NCI-H187 (cell line): ENCODE measurements around the gene IWS1.
A peak's percentile ranks its signal among the peaks of the same experiment; 100 is the strongest.
"Not testable (repeated sequence)": the region's sequence is repeated elsewhere in the genome, so short reads cannot be mapped to it uniquely, and the experiment has no call there.

Source experiments
- DNase-seq, 2 experiments: peaks; one replicate each; lab custom pipeline; 2025; lab: John Stamatoyannopoulos, UW

The IWS1 gene

DNA sequence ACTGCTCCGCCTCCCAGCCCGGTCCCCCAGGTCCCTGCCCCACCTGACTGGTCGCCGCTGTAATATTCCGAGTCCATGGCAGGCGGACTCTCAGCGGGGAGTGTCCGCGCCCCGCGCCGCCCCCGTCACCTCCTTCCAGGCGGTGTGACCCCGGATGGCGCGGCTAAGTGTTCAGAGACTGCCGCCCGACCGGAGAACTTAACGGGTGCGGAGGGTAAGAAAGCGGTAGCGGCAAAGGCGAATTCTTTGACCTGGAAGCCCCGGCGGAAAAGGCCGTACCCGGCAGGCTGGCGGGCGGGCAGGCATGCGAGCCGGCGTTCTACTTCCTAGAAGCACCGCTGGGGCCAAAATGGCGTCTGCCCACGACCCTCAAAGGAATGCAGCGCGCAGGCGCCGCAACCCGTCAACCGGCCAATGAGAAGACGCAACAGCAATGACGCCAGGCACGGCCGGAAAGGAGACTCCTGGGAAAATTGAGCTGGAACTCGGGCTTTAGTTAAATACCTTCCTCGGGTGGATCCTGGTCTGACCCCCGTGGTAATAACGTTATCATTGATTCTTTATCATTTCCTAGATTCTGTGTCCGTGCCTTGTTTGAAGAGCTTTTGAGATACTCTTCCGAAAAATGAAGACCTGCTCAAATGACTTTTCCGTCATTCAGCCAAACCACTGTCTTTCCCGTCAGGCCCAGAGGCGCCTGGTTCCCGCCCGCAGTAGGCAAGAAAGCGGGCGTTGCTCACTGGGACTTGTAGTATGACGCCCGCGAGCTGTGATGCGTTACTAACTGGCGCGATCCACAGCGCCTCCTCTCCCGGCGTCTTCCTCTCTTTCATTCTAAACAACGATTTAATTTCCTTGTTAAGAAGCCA, at the start of gene IWS1:
Gene IWS1, minus strand, starts transcription at position 358 of the 869 bp plus-strand sequence. Its CDS starts 281 bp downstream, at position 77.
- DNase-seq, result peak; percentile 65 to 82

DNA sequence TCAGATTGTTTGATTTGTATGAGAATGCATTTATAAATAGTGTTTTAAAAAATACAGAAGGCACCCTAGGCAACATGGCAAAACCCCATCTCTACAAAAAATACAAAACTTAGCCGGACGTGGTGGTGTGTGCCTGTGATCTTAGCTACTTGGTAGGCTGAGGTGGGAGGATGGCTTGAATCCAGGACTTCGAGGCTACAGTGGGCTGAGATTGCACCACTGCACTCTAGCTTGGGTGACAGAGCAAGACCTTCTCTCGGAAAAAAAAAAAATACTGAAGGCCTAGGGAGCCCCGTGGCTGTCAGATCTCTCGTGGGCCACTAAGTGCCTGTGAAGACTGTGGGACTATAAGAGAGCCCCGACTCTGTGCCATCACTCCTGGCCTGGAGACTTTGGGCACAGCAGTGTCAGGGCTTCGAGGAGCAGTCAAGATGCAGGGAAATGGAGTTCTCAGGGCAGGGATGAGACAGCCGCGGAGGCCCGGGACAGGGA, 49.7 kb upstream of the IWS1 start:
- no peak for DNase-seq

DNA sequence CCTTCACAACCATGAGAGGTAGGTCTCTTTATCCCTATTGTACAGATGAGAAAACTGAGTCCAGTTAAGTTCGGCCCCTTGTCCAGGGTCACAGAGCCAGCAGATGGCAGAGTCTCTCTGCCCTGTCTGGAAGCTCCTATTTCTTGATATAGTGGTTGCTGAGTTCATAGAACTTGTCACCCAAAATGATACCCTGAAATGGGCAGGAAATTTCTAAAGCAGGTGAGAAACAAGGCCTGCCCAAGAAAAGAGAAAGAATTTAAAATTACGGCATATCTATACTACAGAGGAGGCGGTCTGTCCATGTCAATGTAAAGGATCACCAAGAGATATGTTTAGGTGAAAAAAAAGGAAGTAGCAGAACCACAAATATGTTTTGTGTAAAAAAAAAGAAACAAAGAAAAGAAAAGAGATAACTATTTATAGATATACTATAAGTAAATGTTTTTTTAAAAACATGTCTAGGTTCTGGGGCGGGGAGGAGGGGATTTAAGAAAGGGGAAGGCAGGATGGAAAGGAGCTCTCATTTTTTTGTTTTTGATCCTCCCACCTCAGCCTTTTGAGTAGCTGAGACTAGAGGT, 49.0 kb upstream of the IWS1 start:
- DNase-seq, result no peak

DNA sequence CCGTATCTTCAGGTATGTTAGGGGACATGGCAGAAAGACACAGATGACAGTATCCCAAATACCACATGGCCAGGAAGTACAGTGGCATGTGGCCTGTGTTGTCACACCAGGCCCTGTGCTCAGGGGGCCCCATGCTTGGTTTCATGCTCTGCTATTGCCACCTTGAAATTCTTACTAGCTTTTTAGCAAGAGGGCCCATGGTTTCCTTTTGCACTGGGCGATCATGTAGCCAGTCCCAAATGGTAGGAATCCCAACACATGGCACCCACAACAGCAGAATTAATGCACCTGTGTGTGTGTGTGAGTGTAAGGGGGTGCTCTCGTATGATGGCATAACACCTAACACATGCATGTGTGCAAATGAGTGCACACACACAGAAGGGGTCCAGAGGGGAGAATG, 48.4 kb upstream of the IWS1 start:
- DNase-seq, result no peak

DNA sequence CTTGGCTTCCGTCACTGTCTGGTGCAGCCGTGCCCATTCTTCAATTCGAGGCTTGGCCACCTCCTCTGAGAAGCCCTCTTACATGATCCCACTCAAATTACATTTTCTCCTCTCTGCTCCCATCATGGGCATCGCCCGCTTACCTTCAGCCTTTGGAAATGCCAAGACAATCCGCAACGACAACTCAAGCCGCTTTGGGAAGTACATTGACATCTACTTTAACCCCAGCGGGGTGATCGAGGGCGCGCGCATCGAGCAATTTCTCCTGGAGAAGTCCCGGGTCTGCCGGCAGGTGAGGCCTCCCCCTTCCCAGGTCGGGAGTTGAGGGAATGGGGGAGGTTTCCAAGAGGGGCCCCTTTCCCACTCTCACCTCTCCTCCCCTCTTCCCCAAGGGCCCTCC, 47.5 kb upstream of the IWS1 start:
- DNase-seq, result no peak

DNA sequence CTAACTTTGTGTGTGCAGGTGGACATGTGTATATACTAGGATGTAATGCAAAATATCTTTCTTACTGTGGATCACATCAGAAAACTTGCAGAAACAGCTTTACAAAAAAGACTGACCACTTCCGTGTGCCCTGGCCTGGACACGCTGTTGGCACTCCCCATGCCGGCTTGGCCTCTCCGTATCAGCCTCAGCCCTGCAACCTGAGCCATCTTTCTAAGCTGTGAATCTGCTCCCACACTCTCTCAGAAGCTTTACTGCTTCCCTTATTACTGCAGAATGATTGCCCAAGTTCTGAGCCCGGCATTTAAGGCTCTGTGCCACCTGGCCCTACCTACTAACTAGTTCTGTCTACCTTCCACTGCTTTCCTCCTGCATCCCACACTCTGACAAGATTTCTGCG, 47.0 kb upstream of the IWS1 start:
- no peak for DNase-seq

DNA sequence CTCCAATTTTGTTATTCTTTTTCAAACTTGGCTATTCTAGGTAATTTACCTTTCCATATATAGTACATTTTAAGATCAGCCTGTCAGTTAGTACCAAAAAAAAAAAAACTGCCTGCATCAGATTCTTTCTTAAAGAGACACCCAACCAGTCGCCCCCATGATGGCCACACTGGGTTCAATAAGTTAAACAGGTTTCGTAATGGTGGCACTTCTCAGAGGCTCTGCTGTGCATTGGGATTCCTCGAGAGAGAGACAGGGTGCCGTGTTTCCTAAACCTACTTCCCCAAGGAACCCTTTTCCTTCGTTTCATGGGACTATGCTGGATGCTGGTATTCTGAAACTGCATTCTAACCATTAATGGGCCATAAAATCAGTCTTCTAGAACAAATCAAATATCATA, 46.6 kb upstream of the IWS1 start:
- no peak for DNase-seq

DNA sequence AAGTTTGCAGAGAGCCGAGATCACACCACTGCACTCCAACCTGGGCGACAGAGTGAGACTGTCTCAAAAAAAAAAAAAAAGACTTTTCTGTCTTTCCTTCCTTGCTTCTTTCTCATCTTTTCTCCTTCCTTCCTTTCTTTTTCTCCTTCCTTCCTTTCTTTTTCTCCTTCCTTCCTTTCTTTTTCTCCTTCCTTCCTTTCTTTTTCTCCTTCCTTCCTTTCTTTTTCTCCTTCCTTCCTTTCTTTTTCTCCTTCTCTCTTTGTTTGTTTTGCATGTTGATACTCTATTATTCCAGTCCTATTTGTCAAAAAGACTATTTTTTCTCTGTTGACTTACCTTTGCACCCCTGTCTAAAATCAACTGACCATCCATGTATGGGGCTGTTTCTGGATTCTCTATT, 46.1 kb upstream of the IWS1 start:
- DNase-seq, result not testable (repeated sequence)

DNA sequence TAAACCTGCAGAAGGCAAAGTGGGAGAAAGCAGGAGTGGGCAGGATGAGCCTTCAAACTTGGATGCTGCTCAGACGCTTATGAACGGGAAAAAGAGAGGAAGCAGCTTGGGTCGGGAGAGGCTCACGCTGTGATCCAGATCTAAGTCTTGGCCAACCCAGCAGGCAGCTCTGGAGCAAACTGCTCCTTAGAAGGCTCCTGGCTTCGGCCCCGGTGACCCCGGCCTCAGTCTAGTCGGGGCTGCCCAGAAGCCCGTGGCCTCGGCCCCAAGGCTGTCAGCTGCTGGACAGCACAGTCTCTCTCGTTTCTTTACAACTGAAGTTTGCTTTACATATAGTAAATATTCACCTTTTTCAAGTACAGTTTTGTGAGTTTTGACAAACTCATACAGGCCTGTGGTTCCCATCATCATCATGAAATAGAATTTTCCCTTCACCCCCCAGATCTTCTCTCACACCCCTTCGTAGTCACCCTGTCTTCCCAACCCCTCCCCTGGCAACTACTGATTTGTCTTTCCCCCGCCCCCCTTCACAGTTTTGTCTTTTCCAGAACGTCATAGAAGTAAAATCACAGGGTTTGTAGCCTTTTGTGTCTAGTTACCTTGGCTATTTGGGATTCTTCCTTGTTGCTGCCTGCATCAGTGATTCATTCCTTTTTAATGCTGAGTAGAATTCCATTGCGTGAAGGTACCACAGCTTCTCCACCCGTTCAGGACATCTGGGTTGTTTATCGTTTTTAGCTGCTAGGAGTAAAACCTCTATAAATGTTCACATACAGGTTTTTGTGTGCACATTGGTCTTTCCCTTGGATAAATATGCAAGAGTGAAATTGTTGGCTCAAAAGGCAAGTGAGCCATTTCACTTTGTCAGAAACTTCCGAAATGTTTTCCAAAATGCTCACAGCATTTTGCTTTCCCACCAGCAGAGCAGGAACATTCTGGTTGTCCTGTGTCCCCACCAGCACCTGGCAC, 44.3 kb upstream of the IWS1 start:
- no peak for DNase-seq

DNA sequence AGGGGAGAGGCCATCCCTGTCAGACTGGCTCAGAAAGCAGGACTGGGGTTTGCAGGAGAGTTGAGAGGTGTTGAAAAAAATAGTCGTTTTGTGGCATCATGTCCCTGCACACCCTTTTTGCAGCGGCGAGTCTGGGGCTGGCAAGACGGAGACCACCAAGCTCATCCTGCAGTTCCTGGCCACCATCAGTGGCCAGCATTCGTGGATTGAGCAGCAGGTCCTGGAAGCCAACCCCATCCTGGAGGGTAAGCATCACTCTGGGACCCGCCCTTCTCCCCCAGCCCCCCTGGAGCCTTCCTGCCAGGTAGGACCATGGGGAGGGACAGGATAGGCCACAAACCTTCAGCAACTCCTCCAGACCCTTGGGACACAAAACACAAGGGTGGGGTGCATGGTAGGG, 43.4 kb upstream of the IWS1 start:
- no peak for DNase-seq

DNA sequence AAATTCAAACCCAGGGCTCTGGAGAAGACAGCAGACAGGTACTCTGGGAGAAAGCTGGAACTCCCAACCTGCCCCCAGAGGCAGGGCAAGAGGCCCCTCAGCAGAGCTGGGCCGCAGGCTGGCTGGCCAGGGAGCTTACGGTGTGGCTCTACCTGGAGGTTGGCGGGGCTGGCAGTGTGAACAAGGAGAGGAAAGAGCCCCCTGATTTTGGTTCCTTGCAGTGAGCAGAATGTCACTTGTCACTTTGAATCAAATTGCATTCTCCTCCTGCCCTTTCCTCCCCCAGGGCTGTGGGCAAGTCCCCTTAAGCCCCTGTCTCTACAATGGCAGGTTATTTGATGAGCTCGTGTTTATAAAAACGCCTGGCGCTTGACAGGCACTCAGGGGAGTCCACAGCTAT, 41.8 kb upstream of the IWS1 start:
- no peak for DNase-seq

DNA sequence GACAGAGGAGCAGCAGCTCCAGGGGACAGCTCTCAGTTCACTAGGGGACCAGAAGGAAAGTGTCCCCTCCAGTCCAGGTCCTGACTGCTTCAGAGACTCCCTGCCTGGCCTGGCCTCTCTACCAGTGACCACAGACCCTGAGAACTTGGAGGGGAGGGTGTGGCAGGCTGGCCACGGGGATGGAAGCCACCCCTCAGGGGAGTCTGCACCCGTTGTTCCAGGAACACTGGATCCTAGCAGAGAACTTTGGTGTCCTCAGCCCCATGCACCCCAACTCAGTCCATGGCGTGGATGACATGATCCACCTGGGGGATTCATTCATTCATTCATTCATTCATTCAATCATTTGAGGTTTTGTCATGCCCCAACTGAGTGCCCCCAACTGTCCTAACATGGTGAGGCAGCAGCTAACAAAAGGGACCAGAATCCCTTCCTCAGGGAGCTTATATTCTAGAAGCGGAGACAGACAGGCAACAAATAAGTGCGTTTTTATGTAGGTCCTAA, 41.1 kb upstream of the IWS1 start:
- no peak for DNase-seq

DNA sequence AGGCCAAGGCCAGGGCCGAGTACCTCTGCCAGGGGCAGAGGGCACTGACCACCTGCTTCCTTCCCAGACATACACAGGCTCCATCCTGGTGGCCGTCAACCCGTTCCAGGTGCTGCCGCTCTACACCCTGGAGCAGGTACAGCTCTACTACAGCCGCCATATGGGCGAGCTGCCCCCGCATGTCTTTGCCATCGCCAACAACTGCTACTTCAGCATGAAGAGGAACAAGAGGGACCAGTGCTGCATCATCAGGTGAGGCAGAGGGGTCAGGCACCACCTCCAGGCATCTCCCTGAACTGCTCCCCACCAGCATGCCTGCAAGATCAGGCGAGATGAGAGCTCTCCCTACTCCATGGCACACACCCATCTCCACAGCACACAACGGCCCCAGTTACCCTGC, 40.3 kb upstream of the IWS1 start:
- DNase-seq, result no peak

DNA sequence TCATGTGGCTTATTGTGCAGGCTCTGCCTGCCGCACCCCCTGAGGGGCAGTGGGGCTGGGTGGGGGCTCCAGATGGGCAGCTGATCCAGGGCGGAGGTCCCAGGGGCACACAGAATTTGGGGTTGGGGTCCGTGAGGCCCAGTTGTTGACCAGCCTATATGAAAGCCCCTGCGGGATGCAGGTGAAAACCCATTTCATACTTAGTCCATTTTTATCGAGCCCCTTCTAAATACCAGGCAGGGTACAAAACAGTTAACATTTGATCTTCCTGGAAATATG, 39.8 kb upstream of the IWS1 start:
- no peak for DNase-seq

DNA sequence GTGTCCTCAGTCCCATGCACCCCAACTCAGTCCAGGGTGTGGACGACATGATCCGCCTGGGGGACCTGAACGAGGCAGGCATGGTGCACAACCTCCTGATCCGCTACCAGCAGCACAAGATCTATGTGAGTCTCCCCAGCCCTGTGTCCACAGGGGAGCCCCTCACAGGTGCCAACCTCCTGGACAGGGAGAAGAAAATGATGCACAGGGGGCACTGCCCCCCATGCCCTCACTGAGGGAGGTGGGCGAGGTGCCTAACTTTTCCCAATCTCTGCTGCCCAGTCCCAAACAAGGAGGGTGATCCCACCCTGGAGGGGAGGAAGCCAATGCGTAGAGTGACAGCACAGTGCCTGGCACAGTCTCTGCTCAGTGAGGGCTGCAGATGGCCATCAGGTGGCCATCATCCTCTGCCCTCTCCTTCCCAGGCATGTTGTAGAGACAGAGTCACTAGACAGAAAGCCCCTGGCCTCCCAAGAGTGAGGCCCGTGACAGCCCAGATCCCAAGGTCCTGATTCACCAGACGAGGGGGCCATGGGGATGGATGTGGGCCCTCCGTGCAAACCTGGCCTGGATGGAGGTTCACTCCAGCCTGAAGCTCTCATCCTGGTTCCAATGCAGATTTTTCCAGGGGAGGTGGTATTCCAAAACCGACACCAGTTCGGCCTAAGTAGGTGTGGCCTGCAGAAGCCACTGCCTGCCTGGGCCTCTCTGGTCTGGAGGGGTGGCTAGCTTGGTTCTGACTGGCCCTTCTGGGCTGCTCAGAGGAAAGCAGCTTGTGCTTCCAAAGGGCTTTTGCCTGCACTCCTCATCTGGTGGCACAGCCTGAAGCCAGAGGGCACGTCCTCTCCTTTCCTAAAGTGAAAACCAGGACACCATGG, 39.2 kb upstream of the IWS1 start:
- no peak for DNase-seq

DNA sequence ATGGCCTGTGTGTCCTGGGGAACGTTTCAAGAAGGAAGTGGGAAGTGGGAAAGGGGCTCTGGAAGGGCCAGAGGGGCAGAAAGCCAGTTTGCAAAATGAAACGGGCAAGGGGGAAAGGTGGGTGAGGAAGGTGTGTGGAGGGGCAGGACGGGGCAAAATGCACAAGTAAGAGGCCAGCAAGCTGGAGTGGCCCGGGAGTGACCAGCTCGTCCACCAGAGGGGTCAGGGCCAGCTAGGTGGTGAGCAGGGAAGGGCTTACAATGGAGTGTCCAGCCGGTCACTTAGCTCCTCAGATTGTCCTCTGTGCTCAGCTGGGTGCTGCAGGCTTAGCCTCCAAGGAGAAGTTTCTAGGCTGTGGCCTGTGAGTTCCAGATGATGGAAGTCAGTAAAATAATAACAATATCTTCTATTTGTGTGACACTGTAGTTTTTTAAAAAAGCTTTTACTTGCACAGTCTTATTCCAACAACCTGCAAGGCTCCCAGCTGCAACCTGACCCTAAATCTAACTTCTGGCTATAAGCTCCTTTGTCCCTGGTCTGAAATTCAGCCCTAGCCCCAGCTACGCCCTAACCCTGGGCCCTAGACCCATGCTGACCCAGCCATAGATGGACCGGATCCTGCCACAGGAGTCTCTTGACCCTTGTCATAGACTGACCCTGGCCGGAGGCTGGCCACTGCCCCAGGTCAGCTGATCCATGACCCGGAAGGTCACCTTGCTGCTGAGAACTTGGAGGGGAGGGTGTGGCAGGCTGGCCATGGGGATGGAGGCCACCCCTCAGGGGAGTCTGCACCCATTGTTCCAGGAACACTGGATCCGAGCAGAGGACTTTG, 38.4 kb upstream of the IWS1 start:
- DNase-seq, result no peak

DNA sequence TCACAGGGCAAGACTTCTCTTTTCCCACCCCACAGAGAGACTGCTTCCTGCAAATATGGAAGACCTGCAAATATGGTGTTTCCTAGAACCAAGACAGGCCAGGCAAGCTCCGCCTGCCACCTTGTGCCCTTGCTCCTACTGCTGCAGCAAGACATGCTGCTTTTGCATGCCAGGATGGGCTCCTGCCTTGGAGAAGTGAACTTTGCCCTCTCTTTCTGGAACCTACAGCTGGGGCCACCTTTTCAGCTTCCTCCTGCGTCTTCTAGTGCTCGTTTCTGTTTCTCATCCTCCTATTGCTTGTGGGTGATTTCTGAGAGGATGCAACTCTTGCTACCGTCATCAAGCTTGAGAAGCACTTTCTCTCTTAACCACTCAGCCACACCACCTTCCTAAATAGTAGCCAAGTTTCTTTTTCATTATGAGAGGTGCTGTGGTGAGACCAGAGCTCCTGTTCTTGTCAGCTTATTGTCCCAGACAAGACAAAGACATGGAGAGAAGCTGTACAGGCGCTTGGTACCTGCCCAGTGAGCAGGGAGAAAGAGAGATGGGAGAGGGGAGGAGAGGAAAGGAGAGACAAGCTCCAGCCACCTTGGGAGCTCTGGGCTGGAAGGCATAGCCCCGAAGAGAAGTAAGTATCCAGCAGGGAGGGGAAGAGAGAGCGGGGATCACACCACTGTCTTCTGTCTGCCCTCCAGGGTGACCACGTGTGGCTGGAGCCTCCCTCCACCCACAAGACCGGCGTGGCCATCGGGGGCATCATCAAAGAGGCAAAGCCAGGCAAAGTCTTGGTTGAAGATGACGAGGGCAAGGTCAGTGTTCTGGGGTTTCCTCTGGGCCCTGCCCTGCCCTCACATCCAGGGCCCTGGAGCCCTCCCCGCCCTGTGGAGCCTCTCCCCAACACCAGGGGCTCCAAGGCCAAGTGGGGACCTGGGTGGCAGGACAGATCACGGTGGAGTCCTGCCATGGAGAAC, 37.5 kb upstream of the IWS1 start:
- no peak for DNase-seq

DNA sequence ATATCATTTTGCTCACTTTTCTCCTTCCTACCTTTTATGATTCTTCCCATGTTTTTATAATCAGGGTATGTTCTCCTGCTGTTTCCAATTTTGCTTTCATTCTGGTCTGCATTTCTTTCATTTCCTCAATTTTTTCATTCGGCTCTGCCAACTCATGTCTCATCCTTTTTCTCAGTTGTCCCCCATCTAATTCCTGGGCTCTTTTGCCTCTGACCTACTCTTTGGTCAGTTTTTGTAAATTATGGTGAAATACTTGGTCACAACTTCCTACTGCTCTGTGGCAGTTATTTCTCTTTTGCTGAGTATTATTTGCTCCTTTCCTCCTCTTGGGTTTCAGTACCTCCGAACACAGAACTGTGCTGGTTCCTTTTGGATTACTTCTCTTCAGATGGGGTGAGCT, 36.6 kb upstream of the IWS1 start:
- no peak for DNase-seq

DNA sequence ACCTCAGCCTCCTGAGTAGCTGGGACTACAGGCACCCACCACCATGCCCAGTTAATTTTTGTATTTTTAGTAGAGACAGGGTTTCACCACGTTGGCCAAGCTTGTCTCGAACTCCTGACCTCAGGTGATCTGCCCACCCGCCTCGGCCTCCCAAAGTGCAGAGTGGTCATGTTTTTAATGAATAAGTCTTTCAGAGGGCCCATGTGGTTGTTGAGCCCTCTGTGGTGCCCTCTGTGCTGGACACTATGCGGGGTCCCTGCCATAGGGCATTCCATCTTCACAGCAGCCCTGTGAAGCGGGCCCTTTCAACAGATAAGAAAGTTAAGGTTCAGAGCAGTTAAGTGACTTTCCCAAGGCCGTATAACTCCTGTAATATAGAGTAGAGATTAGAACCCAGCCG, 35.1 kb upstream of the IWS1 start:
- no peak for DNase-seq
